Testis (tissue), 3 donors: ENCODE data around the gene NDRG2. TPM values are rescaled to one million over a fixed set of nuclear protein-coding genes. Genes with fewer than 3 reads are reported as not detected.

Source experiments
- DNase-seq: peaks from one replicate; pipeline ENCODE4 v3.0.0-alpha.2; 2019
- H3K27ac ChIP-seq, 2 donors: fragments of 200-600 bp; sonication (generic); one replicate each; pipeline ENCODE4 v1.5.1; 2019
- H3K27me3 ChIP-seq: fragments of 200-600 bp; sonication (generic); one replicate; pipeline ENCODE4 v1.5.1; 2019
- H3K36me3 ChIP-seq: fragments of 200-600 bp; sonication (generic); one replicate; pipeline ENCODE4 v1.5.1; 2017; ENCODE audit warnings: low read depth; ENCODE audit errors: missing control alignments
- H3K4me1 ChIP-seq: fragments of 200-600 bp; sonication (generic); one replicate; pipeline ENCODE4 v1.5.1; 2019
- H3K4me3 ChIP-seq, 2 donors: fragments of 200-600 bp; sonication (generic); one replicate each; pipeline ENCODE4 v1.5.1; 2017 to 2019
- H3K9me3 ChIP-seq: fragments of 200-600 bp; sonication (generic); one replicate; pipeline ENCODE4 v1.5.1; 2017
- CTCF ChIP-seq, 3 experiments: fragments of 450-650 bp in 2 of 3; fragments of 200-600 bp in 1 of 3; sonication (generic) in 1 of 3; IDR thresholded peaks; one replicate each; pipeline ENCODE4 v1.5.1; 2016 to 2019; ENCODE audit warnings: antibody characterized with exemption in 3 of 3, mild to moderate bottlenecking in 2 of 3, moderate library complexity in 1 of 3
- POLR2A ChIP-seq: fragments of 450-650 bp; IDR thresholded peaks from one replicate; pipeline ENCODE4 v1.6.1; 2017; ENCODE audit warnings: antibody characterized with exemption, mild to moderate bottlenecking, moderate library complexity
- WGBS, 2 donors: methylation state at CpG; one replicate each; pipeline ENCODE4 v1.1.5; 2018; 5-methylcytosine and 5-hydroxymethylcytosine counted together
- intact Hi-C: fragments of 100-400 bp; cut with DNase I; formaldehyde crosslinking; loops from one replicate; pipeline ENCODE4 v1.15.1; 2023; ENCODE audit warnings: low total_unique reads
- polyA plus RNA-seq: library from polyadenylated mRNA; stranded (reverse); fragments of 350-450 nt; fragmentation: Illumina TruSeq; extraction: RNeasy Lipid Tissue Mini Kit (QIAGEN cat#74804); gene quantifications from one replicate; pipeline ENCODE4 v1.2.3, GENCODE V29; 2014; ENCODE audit warnings: low read depth, low replicate concordance; ENCODE audit not compliant: insufficient read depth
- total RNA-seq, 2 donors: library from RNA; depleted of rRNA; stranded (reverse); fragments of >200 nt; gene quantifications; one replicate each; pipeline ENCODE4 v1.2.3, GENCODE V29; 2016

NDRG2 gene
- total and polyA plus RNA-seq, 3 donors from 2014 or later = 85.6 to 106 (median 98.4) TPM

DNA sequence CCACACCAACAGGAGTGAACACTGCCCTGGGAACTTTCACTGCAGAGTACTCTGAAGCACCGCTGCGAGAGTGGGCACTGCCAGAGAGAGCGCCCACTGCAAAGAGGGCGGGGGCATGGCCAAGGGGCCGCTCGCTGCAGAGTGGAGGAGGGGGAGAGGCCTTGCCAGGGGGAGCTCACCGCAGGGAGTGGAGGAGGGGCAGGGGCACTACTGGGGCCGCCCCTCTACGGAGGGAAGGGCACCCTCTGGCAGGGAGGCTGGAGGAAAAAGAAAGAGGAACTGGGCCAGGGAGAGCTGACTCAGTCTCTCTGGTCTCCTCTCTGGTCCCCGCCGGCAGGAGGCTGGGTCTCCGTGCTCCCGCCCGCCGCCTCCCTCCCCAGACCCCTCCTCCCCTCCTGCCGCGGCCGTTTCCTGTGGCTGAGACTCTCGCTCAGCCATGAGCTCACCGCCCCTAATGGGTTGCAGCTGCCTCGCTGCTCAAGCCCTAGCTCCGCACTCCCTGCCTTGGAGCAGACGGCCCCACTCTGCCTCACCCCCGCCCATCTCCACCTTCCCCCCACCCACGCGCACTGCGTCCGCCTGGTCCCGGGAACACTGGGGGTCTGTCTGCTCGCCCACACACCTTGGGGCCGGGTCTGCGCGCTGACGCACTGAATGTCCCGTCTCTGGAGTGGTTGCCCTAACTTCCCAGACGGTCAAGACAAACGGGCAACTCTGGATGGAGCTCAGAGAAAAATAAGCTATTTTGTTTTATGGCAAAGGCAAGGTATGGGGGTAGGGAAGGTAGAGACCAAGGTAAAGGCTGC is 46.6 kb upstream of the NDRG2 start:
- H3K9me3 ChIP-seq = no peaks in the 10 kb centered on the region
- TF ChIP-seq POLR2A = no peak
- TF ChIP-seq CTCF (IDR thresholded peaks at IDR 0.05) = no peak
- H3K27me3 ChIP-seq = no peaks in the 10 kb centered on the region
- H3K4me1 ChIP-seq = peaks cover 26% of the 10 kb centered on the region
- intact Hi-C loops = no loop called here
- no peaks in the 10 kb centered on the region for H3K36me3 ChIP-seq
- H3K4me3 ChIP-seq = peak overlapping the region; percentile 68 to 75
- WGBS, 2 donors = 1 to 2% methylated on average over 19 to 35 of the region's 37 CpGs
- peak overlapping the region; percentile 70 to 89 for H3K27ac ChIP-seq
- peak; percentile 77 for DNase-seq

DNA sequence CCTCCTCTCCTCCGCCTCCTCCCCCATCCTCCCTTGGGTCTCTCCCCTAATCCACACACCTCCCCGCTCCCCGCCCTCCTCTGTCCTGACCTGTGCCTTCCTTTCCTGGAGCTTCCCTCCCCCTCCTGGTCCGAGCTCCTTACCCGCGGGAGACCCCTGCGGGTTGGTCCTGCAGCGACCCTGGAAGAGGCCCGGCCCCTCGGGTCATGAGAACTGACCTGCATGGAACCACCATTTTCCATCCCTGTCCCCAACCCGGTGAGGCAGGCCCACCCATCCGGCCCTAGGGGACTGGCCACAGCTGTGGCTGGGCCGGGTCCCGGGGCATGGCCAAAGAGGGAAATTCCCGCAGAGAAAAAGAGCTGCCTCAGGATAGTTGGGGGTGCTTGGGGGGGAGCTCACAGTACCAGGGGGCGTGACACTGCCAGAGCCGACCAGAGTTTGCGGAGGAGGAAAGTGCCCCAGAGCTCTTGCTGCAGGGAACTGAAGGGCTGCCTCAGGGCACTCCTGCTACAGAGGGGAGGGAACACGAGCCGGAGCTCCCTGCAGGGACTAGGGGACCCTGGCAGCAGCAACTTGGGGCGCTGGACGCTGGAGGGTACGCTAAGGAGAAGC is 45.9 kb upstream of the NDRG2 start:
- no peaks in the 10 kb centered on the region for H3K27me3 ChIP-seq
- no peaks in the 10 kb centered on the region for H3K9me3 ChIP-seq
- peak overlapping the region; percentile 70 to 89 for H3K27ac ChIP-seq
- H3K4me3 ChIP-seq = peak overlapping the region; percentile 68 to 75
- WGBS, 2 donors = 0 to 1% methylated on average over 19 to 23 of the region's 23 CpGs
- peaks cover 26% of the 10 kb centered on the region for H3K4me1 ChIP-seq
- no peak for TF ChIP-seq POLR2A
- no peak for TF ChIP-seq CTCF (IDR thresholded peaks at IDR 0.05)
- H3K36me3 ChIP-seq = no peaks in the 10 kb centered on the region
- peak; percentile 56 for DNase-seq
- intact Hi-C loops = no loop called here

- Histone ChIP-seq H3K4me3 (peak within 1 kb of the TSS; percentile 68 to 75), H3K27me3 (no peaks in the 10 kb centered on the region), H3K27ac (peak within 1 kb of the TSS; percentile 80 to 89), H3K9me3 (no peaks in the 10 kb centered on the region), H3K4me1 (peaks cover 26% of the 10 kb centered on the region), H3K36me3 (no peaks in the 10 kb centered on the region)
- DNase-seq = no peak
- WGBS, 2 donors = 0 to 1% methylated on average over 19 to 29 of the region's 63 CpGs
- intact Hi-C loops = no loop called here
- TF ChIP-seq CTCF (IDR thresholded peaks at IDR 0.05) (no peak), POLR2A (no peak)
Measured at GRCh38 chr14:21070083-21070609, 45.3 kb upstream of the NDRG2 start, which contains the start of gene ARHGEF40. TSS of gene ARHGEF40 (plus strand) at chr14:21070304. CDS start at chr14:21070397, 93 bp downstream.

DNA sequence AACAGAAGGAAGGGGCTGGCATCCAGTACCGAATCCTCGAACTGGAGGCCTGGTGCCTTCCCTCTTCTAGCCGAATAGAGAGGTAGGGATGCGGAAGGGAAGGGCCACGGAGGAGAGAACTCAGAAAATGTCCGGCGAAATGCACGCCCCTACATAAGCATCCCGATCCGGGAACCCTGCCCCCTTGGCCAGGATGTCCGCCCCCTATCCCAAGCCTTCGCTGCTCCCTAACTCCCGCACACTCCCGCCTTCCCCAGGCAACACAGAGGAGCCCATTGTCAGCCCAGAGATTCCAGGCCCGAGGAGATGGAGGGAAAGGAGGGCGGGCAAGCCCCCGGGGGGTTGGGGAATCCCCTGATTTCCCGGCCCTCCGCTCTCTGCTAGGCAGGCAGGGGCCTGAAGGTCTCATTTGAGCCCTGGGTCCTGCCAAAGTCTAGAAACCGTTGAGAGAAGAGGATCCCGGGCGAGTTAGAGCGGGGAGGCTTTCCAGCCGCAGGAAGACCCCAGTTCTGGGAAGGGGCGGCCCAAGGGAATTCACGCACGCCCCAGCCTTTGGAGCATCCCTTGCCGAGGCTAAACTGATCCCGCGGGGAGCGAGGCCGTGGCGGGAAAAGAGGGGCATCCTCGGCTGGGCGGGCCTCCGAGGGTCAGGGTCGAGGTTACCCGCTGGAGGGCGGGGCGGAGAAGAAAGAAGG is 44.7 kb upstream of the NDRG2 start:
- Histone ChIP-seq H3K9me3 (no peaks in the 10 kb centered on the region), H3K27me3 (no peaks in the 10 kb centered on the region), H3K4me1 (peaks cover 26% of the 10 kb centered on the region), H3K27ac (peak overlapping the region; percentile 80 to 89), H3K36me3 (no peaks in the 10 kb centered on the region), H3K4me3 (peak overlapping the region; percentile 68 to 75)
- TF ChIP-seq POLR2A (no peak), CTCF (IDR thresholded peaks at IDR 0.05) (no peak)
- intact Hi-C loops = loop anchor here (2.0 kb wide), 1 partner anchor 35 kb away; no protein-coding TSS in a partner anchor
- WGBS, 2 donors = 0 to 1% methylated on average over 32 to 40 of the region's 40 CpGs
- DNase-seq = peak; percentile 65
